Measurements from ENCODE around the gene SENP1.

Gene SENP1

GRCh38 chr12:48053122-48053521 is 52.8 kb downstream of the SENP1 start:
- Histone ChIP-seq H3K27me3 (ENCODE audit: insufficient read depth, low read length, poor library complexity, severe bottlenecking) (no peaks in the 10 kb centered on the region), H3K79me2 (ENCODE audit: insufficient read depth, low read length) (no peaks in the 10 kb centered on the region), H3K4me2 (ENCODE audit: low read depth, low read length, poor library complexity, severe bottlenecking) (no peak overlapping the region), H2AFZ (ENCODE audit: low read length) (no peak overlapping the region), H3K4me3 (ENCODE audit: low read length, poor library complexity, severe bottlenecking) (no peak overlapping the region), H3K9me2 (replicated peaks; ENCODE audit: low read depth, low read length) (no peaks in the 10 kb centered on the region), H3K4me1 (ENCODE audit: insufficient read depth, low read length, poor library complexity, severe bottlenecking) (no peaks in the 10 kb centered on the region), H4K20me1 (ENCODE audit: insufficient read depth, low read length, poor library complexity, severe bottlenecking) (no peaks in the 10 kb centered on the region), H3K36me3 (ENCODE audit: insufficient read depth, low read length) (peaks cover 21% of the 10 kb centered on the region; the same call in 1 of the 2 replicates), H3K9ac (ENCODE audit: low read depth, low read length, poor library complexity, severe bottlenecking) (no peak overlapping the region), H3F3A (ENCODE audit: low read depth) (no peaks in the 10 kb centered on the region), H3K9me3 (ENCODE audit: insufficient read depth, low read depth, low read length) (no peaks in the 10 kb centered on the region)
- no peak for TF ChIP-seq EZH2phosphoT487 (IDR thresholded peaks at IDR 0.05; ENCODE audit: borderline replicate concordance)
- TF ChIP-seq CTCF (conservative IDR thresholded peaks at IDR 0.05; ENCODE audit: low read length), result no peak

GRCh38 chr12:48051681-48052080 is 54.2 kb downstream of the SENP1 start:
- no peaks in the 10 kb centered on the region for H3K4me1 ChIP-seq (ENCODE audit: insufficient read depth, low read length, poor library complexity, severe bottlenecking)

GRCh38 chr12:48050174-48050573 is 55.7 kb downstream of the SENP1 start:
- Histone ChIP-seq H2AFZ (ENCODE audit: low read length) (no peak overlapping the region), H3F3A (ENCODE audit: low read depth) (no peaks in the 10 kb centered on the region), H4K20me1 (ENCODE audit: insufficient read depth, low read length, poor library complexity, severe bottlenecking) (no peaks in the 10 kb centered on the region), H3K4me3 (ENCODE audit: low read length, poor library complexity, severe bottlenecking) (no peak overlapping the region), H3K79me2 (ENCODE audit: insufficient read depth, low read length) (no peaks in the 10 kb centered on the region), H3K27me3 (ENCODE audit: insufficient read depth, low read length, poor library complexity, severe bottlenecking) (no peaks in the 10 kb centered on the region), H3K4me2 (ENCODE audit: low read depth, low read length, poor library complexity, severe bottlenecking) (no peak overlapping the region), H3K9me2 (replicated peaks; ENCODE audit: low read depth, low read length) (no peaks in the 10 kb centered on the region), H3K4me1 (ENCODE audit: insufficient read depth, low read length, poor library complexity, severe bottlenecking) (no peaks in the 10 kb centered on the region), H3K36me3 (ENCODE audit: insufficient read depth, low read length) (peaks cover 49% of the 10 kb centered on the region; the same call in 1 of the 2 replicates), H3K9me3 (ENCODE audit: insufficient read depth, low read depth, low read length) (no peaks in the 10 kb centered on the region), H3K9ac (ENCODE audit: low read depth, low read length, poor library complexity, severe bottlenecking) (no peak overlapping the region)
- TF ChIP-seq CTCF (conservative IDR thresholded peaks at IDR 0.05; ENCODE audit: low read length) (no peak), EZH2phosphoT487 (IDR thresholded peaks at IDR 0.05; ENCODE audit: borderline replicate concordance) (no peak)

More at GRCh38 chr12:48051681-48052080, 54.2 kb downstream of the SENP1 start:
- no peak for TF ChIP-seq CTCF (conservative IDR thresholded peaks at IDR 0.05; ENCODE audit: low read length)
- TF ChIP-seq EZH2phosphoT487 (IDR thresholded peaks at IDR 0.05; ENCODE audit: borderline replicate concordance), result no peak
- Histone ChIP-seq H3K4me2 (ENCODE audit: low read depth, low read length, poor library complexity, severe bottlenecking) (no peak overlapping the region), H3F3A (ENCODE audit: low read depth) (no peaks in the 10 kb centered on the region), H4K20me1 (ENCODE audit: insufficient read depth, low read length, poor library complexity, severe bottlenecking) (no peaks in the 10 kb centered on the region), H3K27me3 (ENCODE audit: insufficient read depth, low read length, poor library complexity, severe bottlenecking) (no peaks in the 10 kb centered on the region), H3K4me3 (ENCODE audit: low read length, poor library complexity, severe bottlenecking) (no peak overlapping the region), H3K79me2 (ENCODE audit: insufficient read depth, low read length) (no peaks in the 10 kb centered on the region), H2AFZ (ENCODE audit: low read length) (no peak overlapping the region), H3K9me2 (replicated peaks; ENCODE audit: low read depth, low read length) (no peaks in the 10 kb centered on the region), H3K9me3 (ENCODE audit: insufficient read depth, low read depth, low read length) (no peaks in the 10 kb centered on the region), H3K9ac (ENCODE audit: low read depth, low read length, poor library complexity, severe bottlenecking) (no peak overlapping the region), H3K36me3 (ENCODE audit: insufficient read depth, low read length) (peaks cover 34% of the 10 kb centered on the region; the same call in 1 of the 2 replicates)

All from Loucy (cell line).